HepG2 (cell line): Measurements from ENCODE around the gene APLNR.

Experiments used
- CTCF ChIP-seq: sonication (generic); formaldehyde crosslinking; IDR thresholded peaks from 2 replicates; pipeline ENCODE4 v1.5.0; 2020; ENCODE audit warnings: mild to moderate bottlenecking, missing genetic modification reagents, moderate library complexity
- MEIS2 ChIP-seq: sonication (generic); formaldehyde crosslinking; IDR thresholded peaks from 2 replicates; pipeline ENCODE4 v1.9.0; 2021; ENCODE audit warnings: mild to moderate bottlenecking, missing genetic modification reagents
- NR1H2 ChIP-seq: sonication (generic); formaldehyde crosslinking; IDR thresholded peaks from 2 replicates; pipeline ENCODE4 v1.8.1; 2022; ENCODE audit warnings: low read depth, missing genetic modification reagents, borderline replicate concordance
- TARDBP ChIP-seq: sonication (generic); formaldehyde crosslinking; IDR thresholded peaks from 2 replicates; pipeline ENCODE4 v1.8.0; 2022; ENCODE audit warnings: mild to moderate bottlenecking, missing genetic modification reagents
- UBTF ChIP-seq: sonication (generic); formaldehyde crosslinking; IDR thresholded peaks from 2 replicates; pipeline ENCODE4 v1.4.0; 2020; ENCODE audit warnings: mild to moderate bottlenecking, missing genetic modification reagents
- ZNF382 ChIP-seq: sonication (generic); formaldehyde crosslinking; IDR thresholded peaks from 2 replicates; pipeline ENCODE4 v1.5.0; 2020; ENCODE audit warnings: missing genetic modification reagents, mild to moderate bottlenecking, borderline replicate concordance

- no peak for TF ChIP-seq CTCF (CRISPR knock-in tag)
- no peak for TF ChIP-seq MEIS2 (CRISPR knock-in tag)
- TF ChIP-seq ZNF382 (CRISPR knock-in tag): no peak
- no peak for TF ChIP-seq TARDBP (CRISPR knock-in tag)
- TF ChIP-seq NR1H2 (CRISPR knock-in tag): no peak
- no peak for TF ChIP-seq UBTF (CRISPR knock-in tag)
Measured at GRCh38 chr11:57251037-57251436, 14.0 kb upstream of the APLNR start.
